ENCODE results near the gene RALGPS2. TPM values are rescaled to one million over a fixed set of nuclear protein-coding genes. Genes with fewer than 3 reads are reported as not detected.

The RALGPS2 gene
- total and polyA plus RNA-seq, 2 donors (not counting 1 experiment from before 2014, with no cell fraction given), result 59.6 to 251 TPM

GRCh38 chr1:178961868-178962267 is 236.8 kb downstream of the RALGPS2 start:
- DNase-seq (no peak), ATAC-seq (ENCODE audit: low read depth) (no peak)
- H3K9me3 Mint-ChIP-seq (ENCODE audit: insufficient read depth), result peaks cover 2% of the 10 kb centered on the region
- H3K27ac Mint-ChIP-seq, result no peak overlapping the region
- no peaks in the 10 kb centered on the region for H4K20me1 ChIP-seq (ENCODE audit: control insufficient read depth, insufficient read depth, low read length, poor library complexity, severe bottlenecking)
- no peaks in the 10 kb centered on the region for H3K79me2 ChIP-seq (ENCODE audit: control insufficient read depth, insufficient read depth, low read length)
- no peak overlapping the region for H3K9ac ChIP-seq (ENCODE audit: low read length)
- H3K4me2 ChIP-seq (replicated peaks; ENCODE audit: low read depth, low read length, poor library complexity, severe bottlenecking), result no peak overlapping the region
- no peak overlapping the region for H2AFZ ChIP-seq (ENCODE audit: insufficient read depth, low read depth, low read length, poor library complexity, severe bottlenecking)
- H3K36me3 ChIP-seq (replicated peaks in 1 of 2; ENCODE audit: control extremely low read depth in 1 of 2, control insufficient read depth in 1 of 2, extremely low read depth in 1 of 2, insufficient read depth in 2 of 2, low read length in 1 of 2), result no peaks in the 10 kb centered on the region
- intact Hi-C loops (cut with micrococcal nuclease), result no loop called here
- H3K4me1 Mint-ChIP-seq, result no peaks in the 10 kb centered on the region
- H3K27ac ChIP-seq (ENCODE audit: low read length in 2 of 2), result no peak overlapping the region
- no peaks in the 10 kb centered on the region for H3K27me3 ChIP-seq (replicated peaks in 1 of 4; ENCODE audit: control extremely low read depth in 1 of 4, control insufficient read depth in 3 of 4, insufficient read depth in 4 of 4, low read length in 3 of 4)
- 67% methylated on average over 2 of the region's 3 CpGs for WGBS (ENCODE audit: insufficient coverage)
- no peaks in the 10 kb centered on the region for H3K4me1 ChIP-seq (ENCODE audit: control insufficient read depth in 2 of 2, insufficient read depth in 2 of 2, low read length in 2 of 2)
- H3K9me3 ChIP-seq (ENCODE audit: control extremely low read depth in 1 of 3, control insufficient read depth in 2 of 3, insufficient read depth in 1 of 3, low read length in 2 of 3), result peaks cover 0 to 17% (median 0%) of the 10 kb centered on the region in 3 donors
- no peak overlapping the region for H3K4me3 Mint-ChIP-seq
- CTCF ChIA-PET, result no interaction called here
- H3K4me3 ChIP-seq (ENCODE audit: control extremely low read depth in 1 of 5, extremely low read depth in 1 of 5, insufficient read depth in 1 of 5, low read depth in 2 of 5, low read length in 4 of 5), result no peak overlapping the region
- no peaks in the 10 kb centered on the region for H3K27me3 Mint-ChIP-seq
- POLR2A ChIA-PET, result no interaction called here
- TF ChIP-seq, protein P1, sequence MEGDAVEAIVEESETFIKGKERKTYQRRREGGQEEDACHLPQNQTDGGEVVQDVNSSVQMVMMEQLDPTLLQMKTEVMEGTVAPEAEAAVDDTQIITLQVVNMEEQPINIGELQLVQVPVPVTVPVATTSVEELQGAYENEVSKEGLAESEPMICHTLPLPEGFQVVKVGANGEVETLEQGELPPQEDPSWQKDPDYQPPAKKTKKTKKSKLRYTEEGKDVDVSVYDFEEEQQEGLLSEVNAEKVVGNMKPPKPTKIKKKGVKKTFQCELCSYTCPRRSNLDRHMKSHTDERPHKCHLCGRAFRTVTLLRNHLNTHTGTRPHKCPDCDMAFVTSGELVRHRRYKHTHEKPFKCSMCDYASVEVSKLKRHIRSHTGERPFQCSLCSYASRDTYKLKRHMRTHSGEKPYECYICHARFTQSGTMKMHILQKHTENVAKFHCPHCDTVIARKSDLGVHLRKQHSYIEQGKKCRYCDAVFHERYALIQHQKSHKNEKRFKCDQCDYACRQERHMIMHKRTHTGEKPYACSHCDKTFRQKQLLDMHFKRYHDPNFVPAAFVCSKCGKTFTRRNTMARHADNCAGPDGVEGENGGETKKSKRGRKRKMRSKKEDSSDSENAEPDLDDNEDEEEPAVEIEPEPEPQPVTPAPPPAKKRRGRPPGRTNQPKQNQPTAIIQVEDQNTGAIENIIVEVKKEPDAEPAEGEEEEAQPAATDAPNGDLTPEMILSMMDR (IDR thresholded peaks at IDR 0.05), result no peak
- no peak for TF ChIP-seq EZH2 (IDR thresholded peaks at IDR 0.05; ENCODE audit: borderline replicate concordance, insufficient read depth, low read depth, low read length, poor library complexity, severe bottlenecking)

- intact Hi-C loops (cut with micrococcal nuclease), result no loop called here
- Histone ChIP-seq H4K20me1 (ENCODE audit: control insufficient read depth, insufficient read depth, low read length, poor library complexity, severe bottlenecking) (no peaks in the 10 kb centered on the region), H3K27me3 (replicated peaks in 1 of 4; ENCODE audit: control extremely low read depth in 1 of 4, control insufficient read depth in 3 of 4, insufficient read depth in 4 of 4, low read length in 3 of 4) (no peaks in the 10 kb centered on the region), H3K9ac (ENCODE audit: low read length) (no peak overlapping the region), H3K4me3 (ENCODE audit: control extremely low read depth in 1 of 5, extremely low read depth in 1 of 5, insufficient read depth in 1 of 5, low read depth in 2 of 5, low read length in 4 of 5) (no peak overlapping the region), H3K79me2 (ENCODE audit: control insufficient read depth, insufficient read depth, low read length) (no peaks in the 10 kb centered on the region), H3K4me2 (replicated peaks; ENCODE audit: low read depth, low read length, poor library complexity, severe bottlenecking) (no peak overlapping the region), H3K27ac (ENCODE audit: low read length in 2 of 2) (no peak overlapping the region), H3K9me3 (ENCODE audit: control extremely low read depth in 1 of 3, control insufficient read depth in 2 of 3, insufficient read depth in 1 of 3, low read length in 2 of 3) (peaks cover 0 to 17% (median 0%) of the 10 kb centered on the region in 3 donors), H3K4me1 (ENCODE audit: control insufficient read depth in 2 of 2, insufficient read depth in 2 of 2, low read length in 2 of 2) (no peaks in the 10 kb centered on the region), H2AFZ (ENCODE audit: insufficient read depth, low read depth, low read length, poor library complexity, severe bottlenecking) (no peak overlapping the region), H3K36me3 (replicated peaks in 1 of 2; ENCODE audit: control extremely low read depth in 1 of 2, control insufficient read depth in 1 of 2, extremely low read depth in 1 of 2, insufficient read depth in 2 of 2, low read length in 1 of 2) (no peaks in the 10 kb centered on the region)
- 84% methylated on average over 4 of the region's 10 CpGs for WGBS (ENCODE audit: insufficient coverage)
- H3K4me1 Mint-ChIP-seq, result no peaks in the 10 kb centered on the region
- H3K9me3 Mint-ChIP-seq (ENCODE audit: insufficient read depth), result peaks cover 2% of the 10 kb centered on the region
- H3K27me3 Mint-ChIP-seq, result no peaks in the 10 kb centered on the region
- DNase-seq (no peak), ATAC-seq (ENCODE audit: low read depth) (no peak)
- POLR2A ChIA-PET, result no interaction called here
- TF ChIP-seq, protein P1 (IDR thresholded peaks at IDR 0.05), result no peak
- TF ChIP-seq EZH2 (IDR thresholded peaks at IDR 0.05; ENCODE audit: borderline replicate concordance, insufficient read depth, low read depth, low read length, poor library complexity, severe bottlenecking), result no peak
- H3K4me3 Mint-ChIP-seq, result no peak overlapping the region
- no peak overlapping the region for H3K27ac Mint-ChIP-seq
- CTCF ChIA-PET, result no interaction called here
Observed at GRCh38 chr1:178962853-178963711, 238.0 kb downstream of the RALGPS2 start.

All from B cell (primary cell).